Fibroblast of gingiva (primary cell): ENCODE results near the gene ZC3H18.

ENCODE experiments used
- DNase-seq: peaks from one replicate; pipeline ENCODE4 v3.0.0-alpha.2; 2011; ENCODE audit warnings: low read depth

ZC3H18 gene

GRCh38 chr16:88678224-88678979 is 108.2 kb downstream of the ZC3H18 start:
- DNase-seq, result no peak

- DNase-seq, result no peak
These were observed 110.4 kb downstream of the ZC3H18 start for GRCh38 chr16:88680554-88681083.

- DNase-seq, result no peak
These were observed 111.0 kb downstream of the ZC3H18 start for GRCh38 chr16:88681084-88681680.
